CD4-positive, alpha-beta memory T cell (primary cell): ENCODE data around the gene HOXA2. TPM values are rescaled to one million over a fixed set of nuclear protein-coding genes. Genes with fewer than 3 reads are reported as not detected.

ENCODE experiments used
- CTCF ChIA-PET: fragments of 350-600 bp; sonication (Branson Sonifier 250); formaldehyde crosslinking; loops from one replicate; lab custom pipeline; 2021; ENCODE audit warnings: inconsistent platforms; ENCODE audit not compliant: partially characterized antibody; lab: Charles Lee
- POLR2A ChIA-PET: fragments of 350-600 bp; sonication (Branson Sonifier 250); formaldehyde crosslinking; loops from one replicate; lab custom pipeline; 2021; ENCODE audit not compliant: partially characterized antibody; lab: Charles Lee
- DNase-seq, 5 donors: peaks; one replicate each; pipeline versions ENCODE4 v3.0.0 to v3.0.0-alpha.2; 2020 to 2022; ENCODE audit warnings: mixed read lengths in 1 of 5
- H3K27ac ChIP-seq: one replicate; pipeline ENCODE4 v1.7.0; 2013; ENCODE audit warnings: low read depth, low read length
- H3K27me3 ChIP-seq: 2 replicates; pipeline ENCODE4 v1.7.0; 2013; ENCODE audit warnings: mild to moderate bottlenecking, low read length, moderate library complexity; ENCODE audit not compliant: insufficient read depth
- H3K36me3 ChIP-seq: 2 replicates; pipeline ENCODE4 v1.7.0; 2013; ENCODE audit warnings: mild to moderate bottlenecking, low read length, moderate library complexity; ENCODE audit not compliant: insufficient read depth
- H3K4me1 ChIP-seq: 2 replicates; pipeline ENCODE4 v1.7.0; 2013; ENCODE audit warnings: mild to moderate bottlenecking, low read length, moderate library complexity; ENCODE audit not compliant: insufficient read depth
- H3K4me3 ChIP-seq, 2 donors: one replicate each; pipeline ENCODE4 v1.7.0; 2013; ENCODE audit warnings: low read length in 2 of 2, mild to moderate bottlenecking in 1 of 2
- H3K9me3 ChIP-seq, 2 donors: one replicate each; pipeline ENCODE4 v1.7.0; 2013; ENCODE audit warnings: low read length in 2 of 2, control low read depth in 1 of 2; ENCODE audit not compliant: control insufficient read depth in 1 of 2
- H3K27ac Mint-ChIP-seq, 7 donors: one replicate each; pipeline ENCODE4 v1.8.0; 2020 to 2021; ENCODE audit warnings: mixed read lengths in 7 of 7, mild to moderate bottlenecking in 6 of 7, inconsistent platforms in 3 of 7, moderate library complexity in 3 of 7
- H3K27me3 Mint-ChIP-seq, 2 donors: one replicate each; pipeline ENCODE4 v1.8.0; 2020 to 2021; ENCODE audit warnings: mixed read lengths in 2 of 2
- H3K36me3 Mint-ChIP-seq, 2 donors: one replicate each; pipeline ENCODE4 v1.8.0; 2020 to 2021; ENCODE audit warnings: mixed read lengths in 2 of 2, inconsistent platforms in 1 of 2, mild to moderate bottlenecking in 1 of 2
- H3K4me1 Mint-ChIP-seq, 4 donors: one replicate each; pipeline ENCODE4 v1.8.0; 2020 to 2021; ENCODE audit warnings: mixed read lengths in 4 of 4, mild to moderate bottlenecking in 1 of 4
- H3K4me3 Mint-ChIP-seq, 8 donors: one replicate each; pipeline ENCODE4 v1.8.0; 2020 to 2021; ENCODE audit warnings: mixed read lengths in 8 of 8, mild to moderate bottlenecking in 7 of 8, moderate library complexity in 6 of 8, inconsistent platforms in 3 of 8
- H3K9me3 Mint-ChIP-seq, 8 donors: one replicate each; pipeline ENCODE4 v1.8.0; 2020 to 2021; ENCODE audit warnings: mixed read lengths in 8 of 8, mild to moderate bottlenecking in 5 of 8, inconsistent platforms in 3 of 8, moderate library complexity in 1 of 8
- intact Hi-C: fragments of 100-400 bp; cut with micrococcal nuclease; formaldehyde crosslinking; loops from one replicate; pipeline ENCODE4 v1.15.1; 2023
- polyA plus RNA-seq, 2 donors: library from polyadenylated mRNA; unstranded; fragments of 300-500 nt; fragmentation: Illumina TruSeq; gene quantifications; one replicate each; pipeline ENCODE4 v1.2.3, GENCODE V29; 2021
- total RNA-seq, 2 experiments: library from RNA; stranded (reverse); gene quantifications; one replicate each; pipeline ENCODE4 v1.2.3, GENCODE V29; 2021

The HOXA2 gene
- total and polyA plus RNA-seq, 4 experiments from 2014 or later, result not detected

DNA sequence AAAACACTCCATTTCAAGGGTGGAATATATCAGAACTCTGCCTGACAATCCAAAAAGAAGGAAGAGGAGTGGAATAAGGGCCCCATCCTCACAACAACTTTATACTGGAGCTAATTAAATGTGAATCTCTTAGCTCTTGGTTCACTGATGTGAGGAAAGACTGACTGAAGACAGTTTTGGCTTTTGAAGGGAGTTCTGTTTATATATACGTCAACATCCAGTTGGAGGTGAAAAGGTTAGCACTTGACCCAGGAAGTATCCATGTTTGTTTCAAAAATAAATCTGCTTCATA lies 9.7 kb downstream of the HOXA2 start:
- Mint-ChIP-seq H3K27me3 (peaks cover 52 to 65% of the 10 kb centered on the region in 2 donors), H3K27ac (peak overlapping the region in 1 of 7 donors; percentile 6), H3K4me1 (peaks cover 10 to 38% (median 22%) of the 10 kb centered on the region in 4 donors), H3K36me3 (peaks cover 0 to 6% of the 10 kb centered on the region in 2 donors), H3K9me3 (peaks cover 0 to 3% (median 0%) of the 10 kb centered on the region in 8 donors), H3K4me3 (peak overlapping the region in 1 of 8 donors; percentile 7)
- no peak for DNase-seq
- POLR2A ChIA-PET, result no interaction called here
- Histone ChIP-seq H3K27ac (no peak overlapping the region), H3K4me3 (no peak overlapping the region), H3K36me3 (no peaks in the 10 kb centered on the region), H3K27me3 (peaks cover 15% of the 10 kb centered on the region), H3K4me1 (peaks cover 25% of the 10 kb centered on the region), H3K9me3 (no peaks in the 10 kb centered on the region)
- intact Hi-C loops, result no loop called here
- CTCF ChIA-PET, result interaction anchor here (1.4 kb wide), 1 partner anchor 68 kb away, joined by 3 read pairs; no protein-coding TSS in a partner anchor

DNA sequence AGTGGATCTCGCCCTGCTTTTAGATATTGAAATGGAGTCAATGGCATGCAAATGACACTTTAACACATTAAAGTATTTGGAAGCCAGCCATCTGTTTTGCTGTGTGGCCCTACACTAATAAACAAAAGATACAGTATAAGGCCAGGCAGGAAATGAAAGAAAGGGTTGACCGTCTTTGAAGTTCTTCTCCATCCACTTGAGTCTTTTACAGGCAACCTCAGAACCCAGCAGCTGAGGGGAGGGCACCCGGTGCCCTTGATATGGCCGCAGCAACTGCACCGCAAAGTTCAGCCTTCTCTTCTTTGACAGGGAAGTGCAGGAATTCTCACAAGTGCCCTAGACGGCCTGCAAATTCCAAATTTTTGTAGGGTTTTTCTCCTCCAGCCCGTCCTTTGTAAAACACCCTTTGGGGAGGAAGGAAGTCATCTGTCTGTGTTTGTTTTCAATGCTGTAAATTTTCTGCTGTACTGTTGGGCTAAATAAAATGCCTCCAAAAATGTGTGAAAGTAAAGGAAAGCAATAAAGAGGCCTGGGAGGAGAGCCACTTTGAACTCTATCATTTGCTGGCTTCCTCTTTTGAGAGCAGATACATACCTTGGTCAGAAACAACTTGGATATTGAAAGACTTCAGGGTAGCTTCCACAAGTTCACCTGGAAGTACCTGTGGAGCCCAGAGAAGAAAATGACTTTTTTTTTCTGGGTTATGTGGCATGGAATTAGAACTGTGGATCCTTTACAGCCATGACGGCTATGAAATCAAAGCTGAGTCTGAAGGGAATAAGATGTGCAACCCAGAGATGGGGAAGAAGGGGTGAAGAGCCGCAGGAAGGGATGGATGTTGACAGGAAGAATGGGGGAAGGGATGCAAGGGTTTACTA lies 10.3 kb downstream of the HOXA2 start:
- H3K27ac ChIP-seq, result no peak overlapping the region
- intact Hi-C loops, result no loop called here
- H3K36me3 ChIP-seq, result no peaks in the 10 kb centered on the region
- no peak for DNase-seq
- H3K36me3 Mint-ChIP-seq, result peaks cover 0 to 6% of the 10 kb centered on the region in 2 donors
- no peak overlapping the region for H3K4me3 ChIP-seq
- POLR2A ChIA-PET, result no interaction called here
- H3K27me3 Mint-ChIP-seq, result peaks cover 53 to 69% of the 10 kb centered on the region in 2 donors
- CTCF ChIA-PET, result interaction anchor here (1.4 kb wide), 1 partner anchor 69 kb away, joined by 3 read pairs; no protein-coding TSS in a partner anchor
- H3K27ac Mint-ChIP-seq, result peak overlapping the region in 1 of 7 donors; percentile 6
- peak overlapping the region in 1 of 8 donors; percentile 7 for H3K4me3 Mint-ChIP-seq
- H3K4me1 ChIP-seq, result peaks cover 19% of the 10 kb centered on the region
- H3K9me3 ChIP-seq, result no peaks in the 10 kb centered on the region
- H3K27me3 ChIP-seq, result peaks cover 19% of the 10 kb centered on the region
- H3K4me1 Mint-ChIP-seq, result peaks cover 8 to 38% (median 19%) of the 10 kb centered on the region in 4 donors
- peaks cover 0 to 3% (median 0%) of the 10 kb centered on the region in 8 donors for H3K9me3 Mint-ChIP-seq

DNA sequence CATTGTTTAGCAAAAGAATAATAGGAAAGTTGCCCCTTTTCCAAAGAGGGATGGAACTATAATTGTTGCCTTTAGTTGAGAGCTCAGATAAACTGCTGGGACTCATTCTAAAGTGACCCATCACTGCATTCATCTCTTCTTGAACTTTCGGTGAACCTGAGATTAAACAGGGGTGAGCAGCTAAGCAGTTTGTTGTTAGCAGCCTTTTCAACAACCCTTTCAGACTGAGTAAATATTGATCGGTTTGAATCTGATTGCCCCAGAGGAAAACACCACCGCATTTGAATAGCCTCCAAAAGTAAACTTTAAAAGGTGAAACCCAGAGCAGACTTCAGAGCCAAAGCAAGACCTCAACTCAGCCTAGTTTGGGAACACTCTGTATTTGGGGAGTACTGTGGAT lies 11.4 kb downstream of the HOXA2 start:
- Histone ChIP-seq H3K27me3 (peaks cover 20% of the 10 kb centered on the region), H3K36me3 (no peaks in the 10 kb centered on the region), H3K27ac (no peak overlapping the region), H3K9me3 (no peaks in the 10 kb centered on the region), H3K4me3 (no peak overlapping the region), H3K4me1 (peaks cover 15% of the 10 kb centered on the region)
- Mint-ChIP-seq H3K27me3 (peaks cover 54 to 71% of the 10 kb centered on the region in 2 donors), H3K36me3 (peaks cover 0 to 5% of the 10 kb centered on the region in 2 donors), H3K4me3 (no peak overlapping the region), H3K4me1 (peaks cover 7 to 36% (median 13%) of the 10 kb centered on the region in 4 donors), H3K9me3 (peaks cover 0 to 4% (median 0%) of the 10 kb centered on the region in 8 donors), H3K27ac (no peak overlapping the region)
- intact Hi-C loops, result no loop called here
- DNase-seq, result no peak
- ChIA-PET CTCF (no interaction called here), POLR2A (no interaction called here)

DNA sequence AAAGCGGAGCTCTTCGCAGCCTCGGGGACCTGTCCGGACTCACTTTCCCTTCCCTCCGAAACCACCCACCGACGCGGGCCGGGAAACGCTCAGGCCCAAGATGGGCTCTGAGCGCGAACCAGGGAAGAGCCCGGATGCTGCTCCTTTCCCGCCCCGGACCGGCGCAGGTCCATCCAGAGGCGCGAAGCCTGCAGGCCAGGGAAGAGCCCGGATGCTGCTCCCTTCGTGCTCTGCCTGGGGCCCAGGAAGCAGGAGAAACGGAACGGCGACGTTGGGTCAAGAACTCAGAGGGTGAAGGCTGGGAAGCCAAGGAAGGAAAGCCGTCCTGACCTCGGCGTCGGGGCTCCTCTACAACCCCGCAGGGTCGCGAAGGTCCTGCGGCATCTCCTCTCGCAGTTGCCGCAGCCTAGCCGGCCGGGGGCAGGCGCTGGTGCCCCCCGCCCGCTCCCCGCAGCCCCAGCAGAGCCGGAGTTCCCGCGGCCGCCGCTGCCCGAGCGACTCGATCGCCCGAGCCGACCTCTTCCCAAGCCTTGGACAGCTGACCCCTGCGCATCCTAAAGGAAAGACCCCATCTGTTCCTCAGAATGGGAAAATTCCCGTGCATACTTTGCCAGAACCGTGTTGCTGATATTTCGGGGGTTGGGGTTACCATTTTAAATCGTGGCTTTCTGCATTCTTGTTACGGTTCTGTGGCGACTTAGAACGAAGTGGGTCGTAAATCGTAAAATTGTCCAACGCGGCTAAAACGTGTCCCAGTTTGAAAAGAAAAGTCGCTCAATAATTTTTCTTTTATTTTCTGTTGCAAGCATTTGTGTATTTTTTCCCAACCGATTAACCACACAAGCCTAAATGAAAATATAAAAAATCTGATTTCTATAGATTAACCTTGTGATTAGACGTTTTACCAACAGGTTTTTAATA lies 14.2 kb downstream of the HOXA2 start:
- no peak for DNase-seq
- no peaks in the 10 kb centered on the region for H3K36me3 Mint-ChIP-seq
- POLR2A ChIA-PET, result no interaction called here
- H3K9me3 Mint-ChIP-seq, result peaks cover 0 to 4% (median 0%) of the 10 kb centered on the region in 8 donors
- intact Hi-C loops, result no loop called here
- H3K27ac Mint-ChIP-seq, result no peak overlapping the region
- H3K36me3 ChIP-seq, result no peaks in the 10 kb centered on the region
- H3K4me1 ChIP-seq, result peaks cover 7% of the 10 kb centered on the region
- H3K4me3 ChIP-seq, result no peak overlapping the region
- peaks cover 23% of the 10 kb centered on the region for H3K27me3 ChIP-seq
- peaks cover 0 to 16% (median 4%) of the 10 kb centered on the region in 4 donors for H3K4me1 Mint-ChIP-seq
- H3K9me3 ChIP-seq, result no peaks in the 10 kb centered on the region
- peaks cover 54 to 59% of the 10 kb centered on the region in 2 donors for H3K27me3 Mint-ChIP-seq
- CTCF ChIA-PET, result no interaction called here
- H3K27ac ChIP-seq, result no peak overlapping the region
- H3K4me3 Mint-ChIP-seq, result peak overlapping the region in 4 of 8 donors; percentile 14 to 69 (median 61)

DNA sequence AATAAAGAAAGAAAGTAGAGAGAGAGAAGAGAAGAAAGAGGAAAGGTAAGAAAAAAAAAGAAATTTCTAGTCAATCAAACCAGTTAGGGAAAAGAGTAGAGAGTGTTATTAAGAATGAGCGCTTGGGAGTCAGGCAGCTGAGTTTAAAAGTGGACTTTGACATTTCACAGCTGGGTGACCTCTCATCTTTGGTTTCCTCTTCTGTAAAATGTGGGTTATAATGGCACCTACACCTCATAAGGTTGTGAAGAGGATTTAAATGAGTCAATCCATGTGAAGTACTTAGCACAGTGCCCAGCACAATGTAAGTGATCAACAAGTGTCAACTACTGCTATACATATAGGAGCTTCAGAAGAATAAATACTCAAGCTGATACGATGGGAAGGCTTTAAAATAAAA lies 18.8 kb downstream of the HOXA2 start:
- DNase-seq, result no peak
- no peak overlapping the region for H3K27ac ChIP-seq
- H3K4me1 Mint-ChIP-seq, result peaks cover 0 to 16% (median 4%) of the 10 kb centered on the region in 4 donors
- no peak overlapping the region for H3K4me3 Mint-ChIP-seq
- ChIA-PET CTCF (interaction anchor here (0.6 kb wide), 1 partner anchor 27 kb away, joined by 3 read pairs; no protein-coding TSS in a partner anchor), POLR2A (no interaction called here)
- H3K27me3 ChIP-seq, result peaks cover 14% of the 10 kb centered on the region
- peaks cover 6% of the 10 kb centered on the region for H3K4me1 ChIP-seq
- peaks cover 0 to 4% (median 0%) of the 10 kb centered on the region in 8 donors for H3K9me3 Mint-ChIP-seq
- peaks cover 22 to 23% of the 10 kb centered on the region in 2 donors for H3K27me3 Mint-ChIP-seq
- intact Hi-C loops, result no loop called here
- H3K9me3 ChIP-seq, result no peaks in the 10 kb centered on the region
- H3K36me3 Mint-ChIP-seq, result no peaks in the 10 kb centered on the region
- H3K36me3 ChIP-seq, result no peaks in the 10 kb centered on the region
- no peak overlapping the region for H3K4me3 ChIP-seq
- H3K27ac Mint-ChIP-seq, result no peak overlapping the region

DNA sequence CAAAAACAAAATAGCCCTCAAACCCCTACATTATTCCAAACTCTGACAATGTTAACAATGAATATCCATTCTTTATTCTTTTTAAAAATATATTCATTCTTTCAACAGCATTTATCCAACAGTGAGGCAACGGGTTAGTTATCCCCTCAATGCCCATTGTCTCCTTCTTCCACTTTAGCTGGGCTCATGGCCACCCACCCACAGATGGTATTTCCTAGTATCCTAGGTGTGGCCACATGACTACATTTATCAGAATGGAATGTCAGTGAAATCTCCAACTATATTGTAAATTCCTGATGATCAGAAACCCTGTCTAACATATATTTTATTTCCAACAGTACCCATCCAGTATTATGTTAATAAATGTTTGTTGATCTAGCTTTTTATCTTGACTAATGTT lies 20.3 kb downstream of the HOXA2 start:
- Mint-ChIP-seq H3K4me3 (no peak overlapping the region), H3K36me3 (no peaks in the 10 kb centered on the region), H3K27ac (no peak overlapping the region), H3K27me3 (peaks cover 12 to 17% of the 10 kb centered on the region in 2 donors), H3K4me1 (peaks cover 0 to under 1% (median 0%) of the 10 kb centered on the region in 4 donors), H3K9me3 (peaks cover 0 to under 1% (median 0%) of the 10 kb centered on the region in 8 donors)
- Histone ChIP-seq H3K9me3 (no peaks in the 10 kb centered on the region), H3K27me3 (peaks cover 4% of the 10 kb centered on the region), H3K4me3 (no peak overlapping the region), H3K27ac (no peak overlapping the region), H3K36me3 (no peaks in the 10 kb centered on the region), H3K4me1 (no peaks in the 10 kb centered on the region)
- DNase-seq, result no peak
- intact Hi-C loops, result no loop called here
- CTCF ChIA-PET, result no interaction called here
- POLR2A ChIA-PET, result no interaction called here
